SKM-1 treated with dmso at 0.1 percent for 144 hours (cell line): ENCODE results near the gene HAUS3.
A peak's percentile ranks its signal among the peaks of the same experiment; 100 is the strongest.

Source experiments
- DNase-seq: peaks from one replicate; lab custom pipeline; 2025; ENCODE audit not compliant: unreplicated experiment; lab: John Stamatoyannopoulos, UW

HAUS3 gene

GRCh38 chr4:2241410-2242353 is at the start of gene HAUS3, which contains the start of gene POLN:
Gene HAUS3 (minus strand): TSS chr4:2242121. CDS start chr4:2240946, 1,175 bp downstream.
Gene POLN (minus strand): TSS chr4:2242121. CDS start chr4:2229231, 12,890 bp downstream.
- peak; percentile 98 for DNase-seq

- DNase-seq = no peak
These were observed 49.2 kb upstream of the HAUS3 start for GRCh38 chr4:2290974-2291704.

- DNase-seq = no peak
These were observed 48.6 kb upstream of the HAUS3 start for GRCh38 chr4:2290488-2290887.

GRCh38 chr4:2289955-2290333 is 48.0 kb upstream of the HAUS3 start:
- no peak for DNase-seq

GRCh38 chr4:2289311-2289954 is 47.5 kb upstream of the HAUS3 start:
- no peak for DNase-seq

GRCh38 chr4:2288051-2288541 is 46.2 kb upstream of the HAUS3 start:
- no peak for DNase-seq

- DNase-seq = no peak
These were observed 45.6 kb upstream of the HAUS3 start for GRCh38 chr4:2287594-2287915.

- no peak for DNase-seq
These were observed 45.1 kb upstream of the HAUS3 start for GRCh38 chr4:2286904-2287593.

- no peak for DNase-seq
These were observed 43.9 kb upstream of the HAUS3 start for GRCh38 chr4:2285613-2286381.

- no peak for DNase-seq
These were observed 43.2 kb upstream of the HAUS3 start for GRCh38 chr4:2284934-2285612.

- no peak for DNase-seq
These were observed 42.4 kb upstream of the HAUS3 start for GRCh38 chr4:2284161-2284933.

GRCh38 chr4:2283199-2283711 is 41.3 kb upstream of the HAUS3 start:
- no peak for DNase-seq

- no peak for DNase-seq
These were observed 39.8 kb upstream of the HAUS3 start for GRCh38 chr4:2281575-2282343.

- DNase-seq = no peak
These were observed 38.8 kb upstream of the HAUS3 start for GRCh38 chr4:2280531-2281300.

GRCh38 chr4:2277956-2278355 is 36.0 kb upstream of the HAUS3 start:
- DNase-seq = no peak

GRCh38 chr4:2276581-2277325 is 34.8 kb upstream of the HAUS3 start:
- DNase-seq = no peak
